Measurements from ENCODE around the gene MED27. TPM values are rescaled to one million over a fixed set of nuclear protein-coding genes. Genes with fewer than 3 reads are reported as not detected.

The MED27 gene
- total RNA-seq, 1 donor: 25.7 TPM

DNA sequence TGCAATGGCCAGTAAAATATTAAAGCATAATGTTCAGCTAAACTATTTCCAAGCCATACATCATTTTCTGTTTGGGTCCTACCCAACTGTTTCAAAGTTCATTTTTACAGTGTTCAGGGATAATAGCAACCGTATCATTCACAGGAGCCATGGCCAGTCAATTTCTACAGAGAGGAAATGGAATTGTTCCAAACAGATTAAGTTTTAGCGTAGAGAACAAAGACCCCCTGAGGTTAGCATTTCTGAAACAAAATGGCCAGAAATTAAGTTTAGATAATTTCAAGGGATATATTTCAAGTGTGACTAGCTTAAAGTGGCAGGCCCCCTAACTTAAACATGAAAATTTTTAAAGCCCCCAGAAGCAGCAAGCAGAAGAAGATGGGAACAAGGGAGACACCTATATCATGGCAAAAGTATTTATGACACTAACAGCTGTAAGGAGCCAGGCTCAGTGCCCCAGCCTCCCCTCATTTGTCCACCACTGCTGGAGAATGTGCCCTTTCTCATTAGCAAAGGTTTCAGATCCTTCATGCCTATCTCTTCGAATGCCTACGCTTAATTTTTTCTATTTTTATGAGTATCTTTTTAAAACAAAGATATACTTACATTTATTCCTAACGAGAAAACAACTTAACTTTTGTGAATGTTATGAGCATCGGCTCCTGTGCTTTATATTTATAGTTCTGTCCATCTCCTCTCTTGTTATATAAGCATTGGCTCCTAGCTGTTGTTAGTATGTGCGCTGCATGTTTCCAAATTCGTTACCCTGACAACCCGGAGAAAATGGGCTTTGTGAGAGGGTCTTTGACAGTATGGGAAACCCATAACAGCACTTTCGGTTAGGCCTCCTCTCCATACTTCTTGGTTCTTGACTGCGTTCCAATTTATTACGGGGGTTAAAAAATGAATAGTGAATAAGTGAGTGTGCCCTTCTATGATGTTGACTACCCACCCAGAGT lies 116.3 kb downstream of the MED27 start:
- H3K36me3 ChIP-seq (ENCODE audit: insufficient read depth, low read length): no peaks in the 10 kb centered on the region
- no peaks in the 10 kb centered on the region for H3K79me2 ChIP-seq (ENCODE audit: insufficient read depth, low read length)
- no peak overlapping the region for H2AFZ ChIP-seq (ENCODE audit: low read length)
- H3K4me1 ChIP-seq (ENCODE audit: insufficient read depth, low read length): no peaks in the 10 kb centered on the region
- TF ChIP-seq CTCF (IDR thresholded peaks at IDR 0.05; ENCODE audit: extremely low read depth, low read depth, low read length): no peak
- H3K9me3 ChIP-seq (ENCODE audit: low read depth, low read length): no peaks in the 10 kb centered on the region
- no peak overlapping the region for H3K27ac ChIP-seq (ENCODE audit: low read depth, low read length)
- no peaks in the 10 kb centered on the region for H3K27me3 ChIP-seq (ENCODE audit: insufficient read depth, low read length)
- H3K4me2 ChIP-seq (ENCODE audit: insufficient read depth, low read length): no peak overlapping the region
- H3K4me3 ChIP-seq (ENCODE audit: insufficient read depth, low read length): no peak overlapping the region
- no peak for DNase-seq (ENCODE audit: insufficient read length, low spot score, missing footprints)
- H4K20me1 ChIP-seq (ENCODE audit: insufficient read depth, low read length): peaks cover 26% of the 10 kb centered on the region

DNA sequence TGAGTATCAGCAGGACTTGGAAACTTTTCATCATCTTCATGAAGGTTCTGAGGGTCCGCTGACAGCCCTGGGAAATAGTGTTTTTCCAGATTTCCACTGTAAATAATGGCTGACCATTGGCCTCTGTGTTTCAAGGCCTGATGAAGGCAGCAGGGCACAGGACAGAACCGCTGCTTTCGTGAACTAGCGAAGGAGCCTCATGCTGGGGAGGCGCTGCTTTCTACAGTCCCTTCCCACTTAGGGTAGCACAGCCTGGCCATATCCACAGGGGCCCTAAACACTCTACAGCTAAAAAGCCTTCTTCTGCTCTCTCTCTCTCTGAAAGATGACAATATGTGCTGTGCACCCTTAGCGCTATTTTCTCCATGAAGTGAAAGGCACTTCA lies 118.2 kb downstream of the MED27 start:
- H3K36me3 ChIP-seq (ENCODE audit: insufficient read depth, low read length): no peaks in the 10 kb centered on the region
- no peaks in the 10 kb centered on the region for H3K9me3 ChIP-seq (ENCODE audit: low read depth, low read length)
- no peak overlapping the region for H2AFZ ChIP-seq (ENCODE audit: low read length)
- H3K4me2 ChIP-seq (ENCODE audit: insufficient read depth, low read length): no peak overlapping the region
- H4K20me1 ChIP-seq (ENCODE audit: insufficient read depth, low read length): peaks cover 22% of the 10 kb centered on the region
- H3K4me1 ChIP-seq (ENCODE audit: insufficient read depth, low read length): no peaks in the 10 kb centered on the region
- H3K27me3 ChIP-seq (ENCODE audit: insufficient read depth, low read length): no peaks in the 10 kb centered on the region
- DNase-seq (ENCODE audit: insufficient read length, low spot score, missing footprints): no peak
- no peak for TF ChIP-seq CTCF (IDR thresholded peaks at IDR 0.05; ENCODE audit: extremely low read depth, low read depth, low read length)
- H3K79me2 ChIP-seq (ENCODE audit: insufficient read depth, low read length): no peaks in the 10 kb centered on the region
- H3K4me3 ChIP-seq (ENCODE audit: insufficient read depth, low read length): no peak overlapping the region
- H3K27ac ChIP-seq (ENCODE audit: low read depth, low read length): no peak overlapping the region

DNA sequence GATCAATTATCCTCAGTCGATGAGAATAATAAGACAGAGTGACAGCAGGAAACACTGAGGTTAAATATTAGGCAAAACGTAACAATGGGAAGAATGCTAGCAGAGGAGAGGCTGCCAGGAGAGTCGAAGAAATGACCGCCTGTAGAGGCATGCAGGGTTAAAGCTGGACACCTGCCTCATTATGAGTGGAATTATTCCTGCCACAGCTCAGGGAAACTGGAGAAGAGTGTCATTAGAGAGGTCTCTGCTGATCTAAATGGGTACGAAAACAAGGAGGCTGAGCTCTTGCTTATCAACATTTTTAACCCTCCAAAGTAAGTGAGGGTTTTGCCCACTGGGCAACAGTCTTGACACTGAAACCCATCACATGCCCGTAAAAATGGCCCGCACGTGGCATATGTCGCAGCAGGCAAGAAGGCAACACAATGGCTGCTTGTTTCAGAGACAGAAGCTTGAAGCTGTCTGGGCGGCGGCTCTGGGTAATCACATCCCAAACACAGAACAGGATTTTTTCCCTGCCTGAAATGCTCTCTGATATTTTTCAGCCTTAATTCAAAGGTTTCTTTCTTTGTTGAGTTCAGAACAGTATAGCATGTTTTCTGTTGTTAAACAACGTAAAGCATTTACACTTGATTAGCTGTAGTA lies 118.7 kb downstream of the MED27 start:
- no peak overlapping the region for H3K4me3 ChIP-seq (ENCODE audit: insufficient read depth, low read length)
- no peak overlapping the region for H2AFZ ChIP-seq (ENCODE audit: low read length)
- no peak for TF ChIP-seq CTCF (IDR thresholded peaks at IDR 0.05; ENCODE audit: extremely low read depth, low read depth, low read length)
- H3K4me2 ChIP-seq (ENCODE audit: insufficient read depth, low read length): no peak overlapping the region
- no peaks in the 10 kb centered on the region for H3K27me3 ChIP-seq (ENCODE audit: insufficient read depth, low read length)
- no peaks in the 10 kb centered on the region for H3K79me2 ChIP-seq (ENCODE audit: insufficient read depth, low read length)
- no peaks in the 10 kb centered on the region for H3K4me1 ChIP-seq (ENCODE audit: insufficient read depth, low read length)
- no peak overlapping the region for H3K27ac ChIP-seq (ENCODE audit: low read depth, low read length)
- H3K9me3 ChIP-seq (ENCODE audit: low read depth, low read length): no peaks in the 10 kb centered on the region
- H4K20me1 ChIP-seq (ENCODE audit: insufficient read depth, low read length): peaks cover 22% of the 10 kb centered on the region
- no peak for DNase-seq (ENCODE audit: insufficient read length, low spot score, missing footprints)
- no peaks in the 10 kb centered on the region for H3K36me3 ChIP-seq (ENCODE audit: insufficient read depth, low read length)

- no peaks in the 10 kb centered on the region for H3K27me3 ChIP-seq (ENCODE audit: insufficient read depth, low read length)
- peaks cover 19% of the 10 kb centered on the region for H4K20me1 ChIP-seq (ENCODE audit: insufficient read depth, low read length)
- no peaks in the 10 kb centered on the region for H3K79me2 ChIP-seq (ENCODE audit: insufficient read depth, low read length)
- TF ChIP-seq CTCF (IDR thresholded peaks at IDR 0.05; ENCODE audit: extremely low read depth, low read depth, low read length): no peak
- H3K36me3 ChIP-seq (ENCODE audit: insufficient read depth, low read length): no peaks in the 10 kb centered on the region
- H3K27ac ChIP-seq (ENCODE audit: low read depth, low read length): no peak overlapping the region
- no peaks in the 10 kb centered on the region for H3K4me1 ChIP-seq (ENCODE audit: insufficient read depth, low read length)
- H3K4me2 ChIP-seq (ENCODE audit: insufficient read depth, low read length): no peak overlapping the region
- no peaks in the 10 kb centered on the region for H3K9me3 ChIP-seq (ENCODE audit: low read depth, low read length)
- no peak for DNase-seq (ENCODE audit: insufficient read length, low spot score, missing footprints)
- H2AFZ ChIP-seq (ENCODE audit: low read length): no peak overlapping the region
- H3K4me3 ChIP-seq (ENCODE audit: insufficient read depth, low read length): no peak overlapping the region
Observed at GRCh38 chr9:131960311-131960710, 119.4 kb downstream of the MED27 start.
